Measurements from ENCODE around the gene PNPLA1. TPM values are rescaled to one million over a fixed set of nuclear protein-coding genes. Genes with fewer than 3 reads are reported as not detected.

The PNPLA1 gene
- total RNA-seq, 1 donor from 2014 or later = not detected

DNA sequence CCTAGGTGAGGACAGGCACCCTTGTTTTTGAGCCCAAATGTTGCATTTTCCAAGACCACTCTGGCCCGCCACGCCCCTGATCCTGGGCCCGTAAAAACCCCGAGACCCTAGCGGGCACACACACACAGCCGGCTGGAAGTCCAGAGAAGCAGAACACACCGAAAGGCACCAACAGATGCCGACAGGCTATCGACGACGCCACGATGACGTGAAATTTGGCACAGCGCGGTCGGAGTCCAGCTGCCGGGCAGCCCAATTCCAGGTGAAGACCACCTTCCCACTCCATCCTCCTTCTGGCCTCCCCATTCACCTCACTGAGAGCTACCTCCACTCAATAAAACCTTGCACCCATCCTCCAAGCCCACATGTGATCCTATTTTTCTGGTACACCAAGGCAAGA is 34.0 kb upstream of the PNPLA1 start:
- DNase-seq (ENCODE audit: low read depth) = no peak
- H3K4me3 ChIP-seq (ENCODE audit: low read depth, low read length) = no peak overlapping the region
- no peak for TF ChIP-seq CTCF (conservative IDR thresholded peaks at IDR 0.05; ENCODE audit: low read depth, low read length)

DNA sequence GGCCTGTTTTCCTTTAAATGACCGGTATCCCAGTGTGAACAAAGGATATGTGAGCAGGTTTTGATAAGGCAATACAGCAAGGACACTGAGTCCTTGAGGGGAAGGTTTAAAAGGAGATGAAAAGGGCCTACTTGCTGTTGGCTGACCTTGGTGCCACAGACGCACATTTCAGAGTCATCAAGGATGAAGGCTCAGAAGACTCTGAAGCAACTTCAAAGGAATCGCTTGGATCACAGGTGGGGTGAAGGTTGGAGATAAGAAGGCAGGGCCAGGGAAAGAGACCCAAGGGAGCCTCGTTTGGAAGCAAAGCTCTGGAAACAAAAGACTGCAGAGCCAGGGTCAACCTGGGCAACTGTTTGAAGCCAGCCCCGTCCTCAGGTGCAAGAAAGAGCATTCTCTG is 30.1 kb upstream of the PNPLA1 start:
- H3K4me3 ChIP-seq (ENCODE audit: low read depth, low read length) = no peak overlapping the region
- no peak for TF ChIP-seq CTCF (conservative IDR thresholded peaks at IDR 0.05; ENCODE audit: low read depth, low read length)
- DNase-seq (ENCODE audit: low read depth) = no peak

- H3K4me3 ChIP-seq (ENCODE audit: low read depth, low read length) = no peak overlapping the region
- no peak for DNase-seq (ENCODE audit: low read depth)
- no peak for TF ChIP-seq CTCF (conservative IDR thresholded peaks at IDR 0.05; ENCODE audit: low read depth, low read length)
Measured at GRCh38 chr6:36241728-36242127, 28.1 kb upstream of the PNPLA1 start.

GRCh38 chr6:36242161-36242560 is 27.7 kb upstream of the PNPLA1 start:
- no peak overlapping the region for H3K4me3 ChIP-seq (ENCODE audit: low read depth, low read length)
- no peak for TF ChIP-seq CTCF (conservative IDR thresholded peaks at IDR 0.05; ENCODE audit: low read depth, low read length)
- DNase-seq (ENCODE audit: low read depth) = no peak

DNA sequence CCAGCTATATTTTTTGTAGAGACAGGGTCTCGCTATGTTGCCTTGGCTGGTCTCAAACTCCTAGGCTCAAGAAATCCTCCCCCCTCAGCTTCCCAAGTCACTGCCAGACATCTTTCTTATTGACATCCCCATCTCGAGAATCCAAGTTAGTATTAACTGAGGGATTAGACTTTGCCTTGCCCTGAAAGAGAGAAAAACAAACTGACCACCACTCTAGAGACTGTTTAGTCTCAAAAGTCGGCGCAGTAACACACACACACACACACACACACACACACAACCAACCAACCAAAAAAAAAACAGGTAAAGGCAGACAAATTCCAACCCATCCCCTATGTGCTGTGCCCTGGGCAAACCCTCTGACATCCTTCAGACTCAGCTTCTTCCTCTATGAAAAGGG is 27.2 kb upstream of the PNPLA1 start:
- no peak overlapping the region for H3K4me3 ChIP-seq (ENCODE audit: low read depth, low read length)
- DNase-seq (ENCODE audit: low read depth) = no peak
- no peak for TF ChIP-seq CTCF (conservative IDR thresholded peaks at IDR 0.05; ENCODE audit: low read depth, low read length)

GRCh38 chr6:36243562-36244212 is 26.2 kb upstream of the PNPLA1 start:
- TF ChIP-seq CTCF (conservative IDR thresholded peaks at IDR 0.05; ENCODE audit: low read depth, low read length) = no peak
- DNase-seq (ENCODE audit: low read depth) = no peak
- H3K4me3 ChIP-seq (ENCODE audit: low read depth, low read length) = no peak overlapping the region

- no peak for TF ChIP-seq CTCF (conservative IDR thresholded peaks at IDR 0.05; ENCODE audit: low read depth, low read length)
- no peak for DNase-seq (ENCODE audit: low read depth)
- no peak overlapping the region for H3K4me3 ChIP-seq (ENCODE audit: low read depth, low read length)
Measured at GRCh38 chr6:36244641-36245280, 25.1 kb upstream of the PNPLA1 start.

Measured in epithelial cell of proximal tubule (primary cell).